ENCODE data around the gene RIOK1.
"Not testable (repeated sequence)": the region's sequence is repeated elsewhere in the genome, so short reads cannot be mapped to it uniquely, and the experiment has no call there.

Gene RIOK1

DNA sequence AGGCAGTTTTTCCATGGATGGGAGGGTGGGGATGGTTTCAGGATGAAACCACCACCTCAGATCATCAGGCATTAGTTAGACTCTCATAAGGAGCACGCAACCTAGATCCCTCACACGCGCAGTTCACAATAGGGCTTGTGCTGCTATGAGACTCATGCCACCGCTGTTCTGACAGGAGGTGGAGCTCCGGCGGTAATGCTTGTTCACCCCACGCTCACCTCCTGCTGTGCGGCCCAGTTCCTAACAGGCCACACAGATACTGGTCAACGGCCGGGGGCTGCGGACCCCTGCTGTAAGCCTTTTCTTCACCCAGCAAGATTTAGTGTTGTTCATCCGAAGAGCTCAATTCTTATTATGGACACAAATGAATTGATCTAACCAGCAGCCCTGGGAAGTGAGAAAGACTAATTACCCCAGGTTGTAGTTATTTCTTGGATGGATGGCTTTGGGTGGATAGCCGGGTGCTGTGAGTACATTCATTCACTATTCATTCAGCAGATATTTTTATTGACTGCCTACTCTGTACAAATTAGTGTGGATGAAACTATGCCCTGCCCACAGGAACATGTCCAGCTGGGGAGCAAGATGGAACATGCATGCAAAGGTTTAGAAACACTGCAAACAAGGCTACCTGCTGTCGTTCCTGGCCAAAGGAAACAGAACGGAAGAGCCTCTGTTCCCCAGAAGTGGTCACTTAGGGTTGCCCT, 57.2 kb downstream of the RIOK1 start:
- TF ChIP-seq, protein P1, sequence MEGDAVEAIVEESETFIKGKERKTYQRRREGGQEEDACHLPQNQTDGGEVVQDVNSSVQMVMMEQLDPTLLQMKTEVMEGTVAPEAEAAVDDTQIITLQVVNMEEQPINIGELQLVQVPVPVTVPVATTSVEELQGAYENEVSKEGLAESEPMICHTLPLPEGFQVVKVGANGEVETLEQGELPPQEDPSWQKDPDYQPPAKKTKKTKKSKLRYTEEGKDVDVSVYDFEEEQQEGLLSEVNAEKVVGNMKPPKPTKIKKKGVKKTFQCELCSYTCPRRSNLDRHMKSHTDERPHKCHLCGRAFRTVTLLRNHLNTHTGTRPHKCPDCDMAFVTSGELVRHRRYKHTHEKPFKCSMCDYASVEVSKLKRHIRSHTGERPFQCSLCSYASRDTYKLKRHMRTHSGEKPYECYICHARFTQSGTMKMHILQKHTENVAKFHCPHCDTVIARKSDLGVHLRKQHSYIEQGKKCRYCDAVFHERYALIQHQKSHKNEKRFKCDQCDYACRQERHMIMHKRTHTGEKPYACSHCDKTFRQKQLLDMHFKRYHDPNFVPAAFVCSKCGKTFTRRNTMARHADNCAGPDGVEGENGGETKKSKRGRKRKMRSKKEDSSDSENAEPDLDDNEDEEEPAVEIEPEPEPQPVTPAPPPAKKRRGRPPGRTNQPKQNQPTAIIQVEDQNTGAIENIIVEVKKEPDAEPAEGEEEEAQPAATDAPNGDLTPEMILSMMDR (conservative IDR thresholded peaks at IDR 0.05; ENCODE audit: control insufficient read depth, insufficient read depth, low read depth, low read length), result no peak
- no peak for DNase-seq (ENCODE audit: low read depth)
- no peak overlapping the region for H3K4me3 ChIP-seq (ENCODE audit: control insufficient read depth, low read depth, low read length)

DNA sequence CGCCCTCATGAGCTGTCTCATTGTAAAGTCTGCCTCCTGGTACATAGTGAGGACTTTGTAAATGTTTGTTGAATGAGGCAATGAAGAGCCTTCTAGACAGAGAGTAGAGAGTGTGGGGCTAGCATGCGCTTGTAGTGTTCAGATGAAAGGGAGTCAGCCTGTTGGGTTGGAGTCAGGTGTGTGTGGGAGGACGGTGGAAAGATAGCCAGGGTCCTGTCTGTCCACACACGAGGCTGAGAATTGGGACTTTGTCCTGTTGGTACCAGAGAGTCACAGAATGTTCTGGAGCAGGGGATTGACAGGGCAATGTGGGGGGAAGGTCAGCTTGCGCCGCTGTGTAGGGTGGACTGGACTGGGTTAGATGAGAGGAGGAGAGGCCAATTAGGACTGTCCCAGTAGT, 58.6 kb downstream of the RIOK1 start:
- TF ChIP-seq, protein P1 (conservative IDR thresholded peaks at IDR 0.05; ENCODE audit: control insufficient read depth, insufficient read depth, low read depth, low read length), result no peak
- no peak for DNase-seq (ENCODE audit: low read depth)
- H3K4me3 ChIP-seq (ENCODE audit: control insufficient read depth, low read depth, low read length), result no peak overlapping the region

DNA sequence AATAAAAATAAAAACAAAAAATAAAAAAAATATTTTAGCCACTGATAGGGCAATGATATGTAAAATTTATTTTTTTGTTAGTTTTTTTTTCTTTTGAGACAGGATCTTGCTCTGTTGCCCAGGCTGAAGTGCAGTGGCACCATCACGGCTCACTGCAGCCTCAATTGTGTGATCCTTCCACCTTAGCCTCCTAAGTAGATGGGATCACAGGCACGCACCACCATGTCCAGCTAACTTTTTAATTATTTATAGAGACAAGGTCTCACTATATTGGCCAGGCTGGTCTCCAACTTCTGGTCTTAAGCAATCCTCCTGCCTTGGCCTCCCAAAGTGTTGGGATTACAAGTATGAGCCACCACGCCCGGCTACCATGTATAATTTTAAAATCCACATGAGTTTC, 59.4 kb downstream of the RIOK1 start:
- DNase-seq (ENCODE audit: low read depth), result no peak
- H3K4me3 ChIP-seq (ENCODE audit: control insufficient read depth, low read depth, low read length), result no peak overlapping the region
- TF ChIP-seq, protein P1 (conservative IDR thresholded peaks at IDR 0.05; ENCODE audit: control insufficient read depth, insufficient read depth, low read depth, low read length), result no peak

DNA sequence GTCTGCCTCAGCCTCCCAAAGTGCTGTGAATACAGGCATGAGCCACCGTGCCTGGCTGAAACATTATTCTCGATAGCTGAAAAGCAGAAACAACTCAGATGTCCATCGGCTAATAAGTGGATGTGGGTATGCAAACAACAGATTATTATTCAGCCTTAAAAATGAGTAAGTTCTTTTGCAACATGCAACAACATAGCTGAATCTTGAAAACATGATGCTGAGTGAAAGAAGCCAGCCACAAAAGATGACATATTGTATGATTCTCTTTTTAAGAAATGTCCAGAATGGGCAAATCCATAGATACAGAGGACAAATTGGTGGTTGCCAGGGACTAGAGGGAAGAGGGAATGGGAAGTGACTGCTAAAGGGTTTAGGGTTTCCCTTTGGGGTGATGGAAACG, 61.7 kb downstream of the RIOK1 start:
- no peak for DNase-seq (ENCODE audit: low read depth)
- TF ChIP-seq, protein P1 (conservative IDR thresholded peaks at IDR 0.05; ENCODE audit: control insufficient read depth, insufficient read depth, low read depth, low read length), result no peak
- no peak overlapping the region for H3K4me3 ChIP-seq (ENCODE audit: control insufficient read depth, low read depth, low read length)

DNA sequence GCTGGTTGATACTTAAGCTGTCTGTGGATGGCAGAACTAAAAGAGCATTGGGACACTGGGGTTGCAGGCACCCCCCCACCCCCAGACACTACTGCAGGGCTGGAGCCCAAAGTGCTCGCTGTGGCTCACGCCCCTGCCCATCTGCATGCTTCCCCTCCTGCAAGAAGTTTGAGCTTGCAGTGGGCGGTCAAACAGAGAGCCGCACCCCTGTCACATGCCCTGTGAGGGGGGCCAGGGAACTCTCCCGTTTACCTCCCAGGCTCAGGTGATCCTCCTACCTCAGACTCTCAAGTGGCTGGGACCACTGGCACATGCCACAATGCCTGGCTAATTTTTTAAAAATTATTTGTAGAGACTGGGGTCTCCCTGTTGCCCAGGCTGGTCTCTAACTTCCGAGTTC, 63.3 kb downstream of the RIOK1 start:
- H3K4me3 ChIP-seq (ENCODE audit: control insufficient read depth, low read depth, low read length), result no peak overlapping the region
- TF ChIP-seq, protein P1 (conservative IDR thresholded peaks at IDR 0.05; ENCODE audit: control insufficient read depth, insufficient read depth, low read depth, low read length), result no peak
- no peak for DNase-seq (ENCODE audit: low read depth)

DNA sequence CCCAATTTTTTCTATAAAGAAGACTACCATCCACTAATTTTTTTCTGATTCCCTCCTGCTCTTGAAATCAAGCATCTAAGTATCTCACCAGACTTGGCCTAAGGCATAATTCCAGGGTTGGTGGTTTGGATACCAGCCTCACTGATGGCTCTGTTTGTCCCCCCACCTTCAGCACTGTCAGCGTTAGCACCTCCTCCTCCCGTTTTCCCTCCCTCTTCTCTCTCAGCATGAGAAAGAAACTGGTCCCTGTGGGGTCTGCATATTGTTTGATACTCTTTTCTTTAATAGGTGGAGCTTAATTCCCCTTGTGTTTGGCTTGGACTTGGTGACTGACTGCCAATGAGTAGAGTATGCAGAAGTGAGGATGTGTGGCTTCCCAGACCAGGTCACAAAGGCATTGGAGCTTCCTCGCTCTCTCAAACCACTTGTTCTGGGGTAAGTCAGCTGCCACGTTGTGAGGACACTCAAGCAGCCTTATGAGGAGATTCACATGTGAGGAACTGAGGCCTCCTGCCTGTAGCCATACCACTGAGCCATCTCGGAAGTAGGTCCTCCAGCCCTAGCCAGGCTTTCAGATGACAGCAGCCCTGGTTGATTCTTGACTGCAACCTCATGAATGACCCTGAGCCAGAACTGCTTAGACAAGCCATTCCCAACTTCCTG, 65.2 kb downstream of the RIOK1 start:
- no peak overlapping the region for H3K4me3 ChIP-seq (ENCODE audit: control insufficient read depth, low read depth, low read length)
- DNase-seq (ENCODE audit: low read depth), result no peak
- TF ChIP-seq, protein P1 (conservative IDR thresholded peaks at IDR 0.05; ENCODE audit: control insufficient read depth, insufficient read depth, low read depth, low read length), result no peak

DNA sequence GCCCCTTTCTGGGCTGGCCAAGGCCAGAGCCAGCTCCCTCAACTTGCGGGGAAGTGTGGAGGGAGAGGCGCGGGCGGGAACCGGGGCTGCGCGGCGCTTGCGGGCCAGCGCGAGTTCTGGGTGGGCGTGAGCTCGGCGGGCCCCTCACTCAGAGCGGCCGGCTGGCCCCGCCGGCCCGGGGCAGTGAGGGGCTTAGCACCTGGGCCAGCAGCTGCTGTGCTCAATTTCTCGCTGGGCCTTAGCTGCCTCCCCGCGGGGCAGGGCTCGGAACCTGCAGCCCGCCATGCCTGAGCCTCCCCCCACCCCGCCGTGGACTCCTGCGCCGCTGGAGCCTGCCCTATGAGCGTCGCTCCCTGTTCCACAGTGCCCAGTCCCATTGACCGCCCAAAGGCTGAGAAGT, 66.7 kb downstream of the RIOK1 start:
- not testable (repeated sequence) for DNase-seq (ENCODE audit: low read depth); H3K4me3 ChIP-seq (ENCODE audit: control insufficient read depth, low read depth, low read length)

Data from fibroblast of mammary gland (primary cell).